ENCODE results near the gene SCG3. TPM values are rescaled to one million over a fixed set of nuclear protein-coding genes. Genes with fewer than 3 reads are reported as not detected.
A peak's percentile ranks its signal among the peaks of the same experiment; 100 is the strongest.

The SCG3 gene
- total RNA-seq, 1 experiment from 2014 or later = 32.1 TPM

GRCh38 chr15:51687565-51687964 is 6.3 kb downstream of the SCG3 start (continued):
- TF ChIP-seq, protein P1, sequence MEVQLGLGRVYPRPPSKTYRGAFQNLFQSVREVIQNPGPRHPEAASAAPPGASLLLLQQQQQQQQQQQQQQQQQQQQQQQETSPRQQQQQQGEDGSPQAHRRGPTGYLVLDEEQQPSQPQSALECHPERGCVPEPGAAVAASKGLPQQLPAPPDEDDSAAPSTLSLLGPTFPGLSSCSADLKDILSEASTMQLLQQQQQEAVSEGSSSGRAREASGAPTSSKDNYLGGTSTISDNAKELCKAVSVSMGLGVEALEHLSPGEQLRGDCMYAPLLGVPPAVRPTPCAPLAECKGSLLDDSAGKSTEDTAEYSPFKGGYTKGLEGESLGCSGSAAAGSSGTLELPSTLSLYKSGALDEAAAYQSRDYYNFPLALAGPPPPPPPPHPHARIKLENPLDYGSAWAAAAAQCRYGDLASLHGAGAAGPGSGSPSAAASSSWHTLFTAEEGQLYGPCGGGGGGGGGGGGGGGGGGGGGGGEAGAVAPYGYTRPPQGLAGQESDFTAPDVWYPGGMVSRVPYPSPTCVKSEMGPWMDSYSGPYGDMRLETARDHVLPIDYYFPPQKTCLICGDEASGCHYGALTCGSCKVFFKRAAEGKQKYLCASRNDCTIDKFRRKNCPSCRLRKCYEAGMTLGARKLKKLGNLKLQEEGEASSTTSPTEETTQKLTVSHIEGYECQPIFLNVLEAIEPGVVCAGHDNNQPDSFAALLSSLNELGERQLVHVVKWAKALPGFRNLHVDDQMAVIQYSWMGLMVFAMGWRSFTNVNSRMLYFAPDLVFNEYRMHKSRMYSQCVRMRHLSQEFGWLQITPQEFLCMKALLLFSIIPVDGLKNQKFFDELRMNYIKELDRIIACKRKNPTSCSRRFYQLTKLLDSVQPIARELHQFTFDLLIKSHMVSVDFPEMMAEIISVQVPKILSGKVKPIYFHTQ (CRISPR knock-in tag; IDR thresholded peaks at IDR 0.05) = no peak
- TF ChIP-seq NR3C1 (CRISPR knock-in tag; conservative IDR thresholded peaks at IDR 0.05; ENCODE audit: low read depth) = no peak
- no peak for TF ChIP-seq ZBTB21 (CRISPR knock-in tag; IDR thresholded peaks at IDR 0.05; ENCODE audit: borderline replicate concordance)
- TF ChIP-seq, protein P2, sequence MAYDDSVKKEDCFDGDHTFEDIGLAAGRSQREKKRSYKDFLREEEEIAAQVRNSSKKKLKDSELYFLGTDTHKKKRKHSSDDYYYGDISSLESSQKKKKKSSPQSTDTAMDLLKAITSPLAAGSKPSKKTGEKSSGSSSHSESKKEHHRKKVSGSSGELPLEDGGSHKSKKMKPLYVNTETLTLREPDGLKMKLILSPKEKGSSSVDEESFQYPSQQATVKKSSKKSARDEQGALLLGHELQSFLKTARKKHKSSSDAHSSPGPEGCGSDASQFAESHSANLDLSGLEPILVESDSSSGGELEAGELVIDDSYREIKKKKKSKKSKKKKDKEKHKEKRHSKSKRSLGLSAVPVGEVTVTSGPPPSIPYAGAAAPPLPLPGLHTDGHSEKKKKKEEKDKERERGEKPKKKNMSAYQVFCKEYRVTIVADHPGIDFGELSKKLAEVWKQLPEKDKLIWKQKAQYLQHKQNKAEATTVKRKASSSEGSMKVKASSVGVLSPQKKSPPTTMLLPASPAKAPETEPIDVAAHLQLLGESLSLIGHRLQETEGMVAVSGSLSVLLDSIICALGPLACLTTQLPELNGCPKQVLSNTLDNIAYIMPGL (CRISPR knock-in tag; IDR thresholded peaks at IDR 0.05) = no peak
- TF ChIP-seq SMAD4 (CRISPR knock-in tag; IDR thresholded peaks at IDR 0.05) = no peak

DNA sequence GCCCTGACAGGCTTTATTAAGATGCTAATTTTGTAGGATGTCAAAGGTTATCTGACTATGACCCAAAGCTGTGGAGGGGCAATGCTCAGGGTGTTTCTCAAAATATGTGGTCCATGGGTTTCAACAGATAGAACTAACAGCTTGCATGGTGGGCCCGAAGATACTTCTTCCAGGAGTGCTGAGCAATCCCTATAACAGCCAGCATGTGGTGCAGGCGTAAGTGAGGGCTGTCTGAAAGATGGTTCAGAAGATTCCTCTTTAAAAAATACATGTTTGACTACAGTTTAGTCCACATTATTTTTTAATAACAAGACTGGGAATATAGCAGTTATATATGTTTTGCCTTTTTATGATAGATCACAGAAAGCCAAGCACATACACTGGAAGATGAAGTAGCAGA is 7.6 kb downstream of the SCG3 start:
- ChIA-PET CTCF (interaction anchor here (0.8 to 1.7 kb wide), 4 partner anchors 39 to 113 kb away, joined by 3 to 11 read pairs (median 5); partner anchors contain the start of gene LYSMD2), POLR2A (no interaction called here)
- Mint-ChIP-seq H3K36me3 (peaks cover 6% of the 10 kb centered on the region), H3K9me3 (no peaks in the 10 kb centered on the region), H3K27ac (no peak overlapping the region), H3K4me1 (peaks cover 2% of the 10 kb centered on the region; the same call in 1 of the 2 replicates), H3K4me3 (no peak overlapping the region), H3K27me3 (ENCODE audit: low read depth) (no peaks in the 10 kb centered on the region)
- DNase-seq (ENCODE audit: low spot score) (no peak), ATAC-seq (peak; percentile 71)
- TF ChIP-seq, protein P3, sequence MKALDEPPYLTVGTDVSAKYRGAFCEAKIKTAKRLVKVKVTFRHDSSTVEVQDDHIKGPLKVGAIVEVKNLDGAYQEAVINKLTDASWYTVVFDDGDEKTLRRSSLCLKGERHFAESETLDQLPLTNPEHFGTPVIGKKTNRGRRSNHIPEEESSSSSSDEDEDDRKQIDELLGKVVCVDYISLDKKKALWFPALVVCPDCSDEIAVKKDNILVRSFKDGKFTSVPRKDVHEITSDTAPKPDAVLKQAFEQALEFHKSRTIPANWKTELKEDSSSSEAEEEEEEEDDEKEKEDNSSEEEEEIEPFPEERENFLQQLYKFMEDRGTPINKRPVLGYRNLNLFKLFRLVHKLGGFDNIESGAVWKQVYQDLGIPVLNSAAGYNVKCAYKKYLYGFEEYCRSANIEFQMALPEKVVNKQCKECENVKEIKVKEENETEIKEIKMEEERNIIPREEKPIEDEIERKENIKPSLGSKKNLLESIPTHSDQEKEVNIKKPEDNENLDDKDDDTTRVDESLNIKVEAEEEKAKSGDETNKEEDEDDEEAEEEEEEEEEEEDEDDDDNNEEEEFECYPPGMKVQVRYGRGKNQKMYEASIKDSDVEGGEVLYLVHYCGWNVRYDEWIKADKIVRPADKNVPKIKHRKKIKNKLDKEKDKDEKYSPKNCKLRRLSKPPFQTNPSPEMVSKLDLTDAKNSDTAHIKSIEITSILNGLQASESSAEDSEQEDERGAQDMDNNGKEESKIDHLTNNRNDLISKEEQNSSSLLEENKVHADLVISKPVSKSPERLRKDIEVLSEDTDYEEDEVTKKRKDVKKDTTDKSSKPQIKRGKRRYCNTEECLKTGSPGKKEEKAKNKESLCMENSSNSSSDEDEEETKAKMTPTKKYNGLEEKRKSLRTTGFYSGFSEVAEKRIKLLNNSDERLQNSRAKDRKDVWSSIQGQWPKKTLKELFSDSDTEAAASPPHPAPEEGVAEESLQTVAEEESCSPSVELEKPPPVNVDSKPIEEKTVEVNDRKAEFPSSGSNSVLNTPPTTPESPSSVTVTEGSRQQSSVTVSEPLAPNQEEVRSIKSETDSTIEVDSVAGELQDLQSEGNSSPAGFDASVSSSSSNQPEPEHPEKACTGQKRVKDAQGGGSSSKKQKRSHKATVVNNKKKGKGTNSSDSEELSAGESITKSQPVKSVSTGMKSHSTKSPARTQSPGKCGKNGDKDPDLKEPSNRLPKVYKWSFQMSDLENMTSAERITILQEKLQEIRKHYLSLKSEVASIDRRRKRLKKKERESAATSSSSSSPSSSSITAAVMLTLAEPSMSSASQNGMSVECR (CRISPR knock-in tag; IDR thresholded peaks at IDR 0.05; ENCODE audit: borderline replicate concordance) = no peak

DNA sequence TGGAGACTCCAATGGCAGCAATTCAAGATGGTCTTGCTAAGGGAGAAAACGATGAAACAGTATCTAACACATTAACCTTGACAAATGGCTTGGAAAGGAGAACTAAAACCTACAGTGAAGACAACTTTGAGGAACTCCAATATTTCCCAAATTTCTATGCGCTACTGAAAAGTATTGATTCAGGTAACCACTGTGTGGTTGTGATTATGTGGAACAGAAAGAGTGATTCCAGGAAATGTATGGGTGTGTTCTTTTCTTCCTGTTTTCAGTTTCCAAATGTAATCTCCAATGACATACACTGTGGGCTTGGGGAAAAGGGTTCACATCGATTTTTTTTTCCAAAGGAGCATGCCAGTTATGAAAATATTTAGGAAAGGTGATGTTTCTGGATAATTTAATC is 10.9 kb downstream of the SCG3 start:
- ChIA-PET CTCF (no interaction called here), POLR2A (no interaction called here)
- Mint-ChIP-seq H3K36me3 (peaks cover 6% of the 10 kb centered on the region), H3K4me1 (peaks cover 2% of the 10 kb centered on the region; the same call in 1 of the 2 replicates), H3K27ac (no peak overlapping the region), H3K27me3 (ENCODE audit: low read depth) (no peaks in the 10 kb centered on the region), H3K9me3 (no peaks in the 10 kb centered on the region), H3K4me3 (no peak overlapping the region)
- DNase-seq (ENCODE audit: low spot score) (no peak), ATAC-seq (no peak)
- TF ChIP-seq, protein P4, sequence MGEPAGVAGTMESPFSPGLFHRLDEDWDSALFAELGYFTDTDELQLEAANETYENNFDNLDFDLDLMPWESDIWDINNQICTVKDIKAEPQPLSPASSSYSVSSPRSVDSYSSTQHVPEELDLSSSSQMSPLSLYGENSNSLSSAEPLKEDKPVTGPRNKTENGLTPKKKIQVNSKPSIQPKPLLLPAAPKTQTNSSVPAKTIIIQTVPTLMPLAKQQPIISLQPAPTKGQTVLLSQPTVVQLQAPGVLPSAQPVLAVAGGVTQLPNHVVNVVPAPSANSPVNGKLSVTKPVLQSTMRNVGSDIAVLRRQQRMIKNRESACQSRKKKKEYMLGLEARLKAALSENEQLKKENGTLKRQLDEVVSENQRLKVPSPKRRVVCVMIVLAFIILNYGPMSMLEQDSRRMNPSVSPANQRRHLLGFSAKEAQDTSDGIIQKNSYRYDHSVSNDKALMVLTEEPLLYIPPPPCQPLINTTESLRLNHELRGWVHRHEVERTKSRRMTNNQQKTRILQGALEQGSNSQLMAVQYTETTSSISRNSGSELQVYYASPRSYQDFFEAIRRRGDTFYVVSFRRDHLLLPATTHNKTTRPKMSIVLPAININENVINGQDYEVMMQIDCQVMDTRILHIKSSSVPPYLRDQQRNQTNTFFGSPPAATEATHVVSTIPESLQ (CRISPR knock-in tag; IDR thresholded peaks at IDR 0.05) = no peak
- TF ChIP-seq TEAD1 (CRISPR knock-in tag; IDR thresholded peaks at IDR 0.05) = no peak
- no peak for TF ChIP-seq NFATC4 (CRISPR knock-in tag; IDR thresholded peaks at IDR 0.05)
- TF ChIP-seq ZNF423 (CRISPR knock-in tag; IDR thresholded peaks at IDR 0.05) = no peak
- TF ChIP-seq, protein P3 (CRISPR knock-in tag; IDR thresholded peaks at IDR 0.05; ENCODE audit: borderline replicate concordance) = no peak
- TF ChIP-seq FOXK1 (CRISPR knock-in tag; IDR thresholded peaks at IDR 0.05) = no peak
- no peak for TF ChIP-seq ELF4 (CRISPR knock-in tag; IDR thresholded peaks at IDR 0.05; ENCODE audit: low read depth)
- TF ChIP-seq MAX (CRISPR knock-in tag; IDR thresholded peaks at IDR 0.05) = no peak
- no peak for TF ChIP-seq TEAD4 (CRISPR knock-in tag; IDR thresholded peaks at IDR 0.05)
- TF ChIP-seq NR2C2 (CRISPR knock-in tag; IDR thresholded peaks at IDR 0.05) = no peak
- TF ChIP-seq TP53 (CRISPR knock-in tag; IDR thresholded peaks at IDR 0.05) = no peak
- TF ChIP-seq IRF1 (CRISPR knock-in tag; IDR thresholded peaks at IDR 0.05) = no peak

Measured in WTC11 (cell line).